Epithelial cell of prostate (primary cell): Measurements from ENCODE around the gene MED28.
"Not testable (repeated sequence)": the region's sequence is repeated elsewhere in the genome, so short reads cannot be mapped to it uniquely, and the experiment has no call there.

Source experiments
- DNase-seq: peaks from one replicate; pipeline ENCODE4 v3.0.0-alpha.2; 2011; ENCODE audit warnings: low read depth, low spot score
- H3K27ac ChIP-seq: fragments of 450-650 bp; 2 replicates; pipeline ENCODE4 v1.5.1; 2017; ENCODE audit warnings: mild to moderate bottlenecking

MED28 gene

DNA sequence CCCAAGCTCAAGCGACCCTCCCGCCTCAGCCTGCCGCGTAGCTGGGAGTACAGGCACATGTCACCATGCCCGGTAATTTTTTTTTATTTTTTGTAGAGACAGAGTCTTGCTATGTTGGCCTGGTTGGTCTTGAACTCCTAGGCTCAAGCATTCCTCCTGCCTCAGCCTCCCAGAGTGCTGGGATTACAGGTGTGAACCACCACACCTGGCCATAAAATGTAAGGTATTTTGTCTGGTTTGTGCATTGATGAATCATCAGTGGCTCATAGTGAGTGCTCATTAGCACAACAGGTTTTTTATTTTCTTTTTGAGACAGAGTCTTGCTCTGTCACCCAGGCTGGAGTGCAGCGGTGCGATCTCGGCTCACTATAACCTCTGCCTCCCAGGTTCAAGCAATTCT is 44.8 kb downstream of the MED28 start:
- not testable (repeated sequence) for H3K27ac ChIP-seq, DNase-seq

DNA sequence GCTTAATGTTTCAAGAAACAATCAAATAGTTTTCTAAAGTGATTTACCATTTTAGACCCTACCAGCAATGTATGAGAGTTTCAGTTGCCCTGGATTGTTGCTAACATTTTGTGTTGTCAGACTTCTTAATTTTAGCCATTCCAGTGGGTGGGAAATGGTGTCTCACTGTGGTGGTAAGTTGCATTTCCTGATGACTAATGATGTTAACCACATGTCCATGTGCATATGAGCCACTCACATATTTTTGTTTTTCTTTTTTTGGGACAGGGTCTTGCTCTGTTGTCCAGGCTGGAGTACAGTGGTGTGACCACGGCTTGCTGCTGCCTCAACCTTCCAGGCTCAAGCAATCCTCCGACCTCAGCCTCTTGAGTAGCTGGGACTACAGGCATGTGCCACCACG is 48.3 kb downstream of the MED28 start:
- DNase-seq = no peak
- no peak overlapping the region for H3K27ac ChIP-seq

DNA sequence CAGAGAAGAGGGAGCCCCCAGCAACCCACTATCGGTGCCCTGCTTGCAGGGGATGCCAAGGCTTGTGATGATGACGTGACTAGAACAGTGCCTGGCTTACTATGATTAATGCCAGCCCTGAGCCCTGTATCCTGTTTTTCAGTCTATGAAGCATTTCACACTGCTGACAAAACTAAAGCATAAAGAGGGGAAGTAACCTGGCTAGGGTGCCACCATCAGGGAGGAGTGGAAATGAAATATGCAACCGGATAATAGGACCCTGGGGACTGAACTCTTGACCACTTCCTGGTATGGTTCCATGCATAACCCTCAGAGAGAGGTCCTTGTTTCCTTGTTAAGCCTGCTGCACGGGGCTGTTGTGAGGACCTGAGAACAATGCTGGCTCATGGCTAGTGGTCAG is 50.3 kb downstream of the MED28 start:
- DNase-seq = no peak
- H3K27ac ChIP-seq = no peak overlapping the region

DNA sequence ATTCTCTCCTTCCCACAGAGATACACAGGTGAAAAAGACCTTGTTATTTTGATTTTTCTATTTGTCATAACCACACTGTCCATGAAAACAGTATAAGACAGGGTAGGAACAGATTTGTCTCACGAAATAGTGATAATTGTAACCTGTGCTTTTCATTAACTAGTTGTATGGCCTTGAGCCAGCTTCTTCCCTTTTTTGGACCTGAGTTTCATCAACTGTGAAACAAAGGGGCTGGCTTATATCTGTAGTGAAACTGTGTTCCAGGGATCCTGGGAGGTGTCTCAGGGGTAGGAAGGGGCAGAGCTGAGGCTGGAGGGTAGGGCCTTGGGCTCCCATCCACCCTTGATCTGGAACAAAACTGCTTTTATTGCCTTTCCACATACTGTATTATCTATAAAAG is 50.9 kb downstream of the MED28 start:
- no peak for DNase-seq

GRCh38 chr4:17665852-17666251 is 51.4 kb downstream of the MED28 start:
- DNase-seq = no peak

More for the DNA sequence above, 50.9 kb downstream of the MED28 start:
- no peak overlapping the region for H3K27ac ChIP-seq

DNA sequence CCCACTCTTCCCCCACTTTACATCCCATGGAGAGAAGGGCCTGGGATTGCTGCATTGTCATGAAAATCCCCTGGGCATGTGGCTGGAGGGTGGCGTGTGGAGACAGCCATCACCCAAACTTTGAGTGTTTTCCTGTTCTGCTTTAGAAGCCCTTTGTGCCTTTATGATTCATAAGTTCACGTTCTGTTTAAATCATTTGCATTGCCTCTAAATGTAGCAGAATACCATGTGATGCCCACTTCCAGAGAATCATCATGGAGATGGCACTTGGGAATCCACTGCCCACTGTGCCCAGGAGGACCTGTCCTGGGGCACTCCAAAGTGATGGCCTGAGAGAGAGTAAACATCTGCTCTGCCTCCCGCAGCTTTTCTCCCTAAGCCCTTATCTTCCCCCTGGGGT is 52.8 kb downstream of the MED28 start:
- no peak overlapping the region for H3K27ac ChIP-seq
- no peak for DNase-seq

More at GRCh38 chr4:17665852-17666251, 51.4 kb downstream of the MED28 start:
- no peak overlapping the region for H3K27ac ChIP-seq

DNA sequence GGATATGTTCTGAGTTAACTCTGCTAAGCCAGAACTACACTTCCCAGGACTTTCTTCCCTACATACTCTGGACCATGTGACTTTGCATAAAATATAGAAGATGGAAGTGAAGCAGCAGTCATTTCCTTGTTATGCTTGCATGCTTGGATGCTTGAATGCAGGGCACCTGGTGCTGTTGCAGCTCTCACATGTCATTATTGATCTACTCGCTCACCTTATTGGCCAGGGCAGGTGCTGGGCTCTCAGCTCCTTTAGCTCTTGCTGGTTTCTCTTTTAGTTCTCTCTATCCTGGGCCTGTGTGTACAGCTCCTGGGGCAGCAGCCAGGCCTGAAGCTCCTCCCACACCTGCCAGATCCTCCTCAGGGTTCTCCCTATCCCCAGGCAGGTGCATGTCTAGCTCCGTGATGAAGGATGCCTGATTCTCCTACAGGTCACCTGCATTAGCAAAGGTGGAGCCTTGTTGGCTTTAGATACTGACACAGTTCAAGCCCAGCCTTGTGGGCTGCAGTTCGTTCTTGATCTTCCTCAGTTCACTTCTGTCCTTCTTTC is 53.3 kb downstream of the MED28 start:
- no peak for DNase-seq
- H3K27ac ChIP-seq = no peak overlapping the region

- DNase-seq = no peak
- no peak overlapping the region for H3K27ac ChIP-seq
These were observed 56.0 kb downstream of the MED28 start for GRCh38 chr4:17670423-17670822.

- no peak overlapping the region for H3K27ac ChIP-seq
- DNase-seq = no peak
These were observed 66.3 kb downstream of the MED28 start for GRCh38 chr4:17680559-17681280.

- H3K27ac ChIP-seq = no peak overlapping the region
- DNase-seq = no peak
These were observed 67.1 kb downstream of the MED28 start for GRCh38 chr4:17681281-17682221.

GRCh38 chr4:17682222-17682566 is 67.8 kb downstream of the MED28 start:
- no peak overlapping the region for H3K27ac ChIP-seq
- DNase-seq = no peak
